SJSA1 (cell line): ENCODE results near the gene SHFL. TPM values are rescaled to one million over a fixed set of nuclear protein-coding genes. Genes with fewer than 3 reads are reported as not detected.

Source experiments
- DNase-seq, 2 experiments: peaks; one replicate each; pipeline ENCODE4 v3.0.0-alpha.2; 2015 to 2020; ENCODE audit warnings: low spot score in 2 of 2, low read depth in 1 of 2
- H3K27ac ChIP-seq: fragments of 250-450 bp; sonication (Bioruptor Pico); 2 replicates; pipeline ENCODE4 v1.5.1; 2020; ENCODE audit warnings: mild to moderate bottlenecking, moderate library complexity
- H3K27me3 ChIP-seq: fragments of 250-450 bp; sonication (Bioruptor Pico); replicated peaks from 2 replicates; pipeline ENCODE4 v1.5.1; 2020; ENCODE audit warnings: mild to moderate bottlenecking, moderate library complexity
- H3K36me3 ChIP-seq: fragments of 250-450 bp; sonication (Bioruptor Pico); 2 replicates; pipeline ENCODE4 v1.5.1; 2020; ENCODE audit warnings: mild to moderate bottlenecking
- H3K4me1 ChIP-seq: fragments of 250-450 bp; sonication (Bioruptor Pico); replicated peaks from 2 replicates; pipeline ENCODE4 v1.6.1; 2021; ENCODE audit warnings: mild to moderate bottlenecking
- H3K4me3 ChIP-seq: fragments of 250-450 bp; sonication (Bioruptor Pico); 2 replicates; pipeline ENCODE4 v1.5.1; 2020; ENCODE audit warnings: mild to moderate bottlenecking
- H3K9me3 ChIP-seq: fragments of 250-450 bp; sonication (Bioruptor Pico); replicated peaks from 2 replicates; pipeline ENCODE4 v1.5.1; 2020; ENCODE audit warnings: mild to moderate bottlenecking
- total RNA-seq: library from RNA; depleted of rRNA; stranded (reverse); fragments of >200 nt; shearing (Covaris generic); gene quantifications from 2 replicates; pipeline ENCODE4 v1.2.3, GENCODE V29; 2014

The SHFL gene
- total RNA-seq, 1 experiment from 2014 or later: 14.5 TPM

DNA sequence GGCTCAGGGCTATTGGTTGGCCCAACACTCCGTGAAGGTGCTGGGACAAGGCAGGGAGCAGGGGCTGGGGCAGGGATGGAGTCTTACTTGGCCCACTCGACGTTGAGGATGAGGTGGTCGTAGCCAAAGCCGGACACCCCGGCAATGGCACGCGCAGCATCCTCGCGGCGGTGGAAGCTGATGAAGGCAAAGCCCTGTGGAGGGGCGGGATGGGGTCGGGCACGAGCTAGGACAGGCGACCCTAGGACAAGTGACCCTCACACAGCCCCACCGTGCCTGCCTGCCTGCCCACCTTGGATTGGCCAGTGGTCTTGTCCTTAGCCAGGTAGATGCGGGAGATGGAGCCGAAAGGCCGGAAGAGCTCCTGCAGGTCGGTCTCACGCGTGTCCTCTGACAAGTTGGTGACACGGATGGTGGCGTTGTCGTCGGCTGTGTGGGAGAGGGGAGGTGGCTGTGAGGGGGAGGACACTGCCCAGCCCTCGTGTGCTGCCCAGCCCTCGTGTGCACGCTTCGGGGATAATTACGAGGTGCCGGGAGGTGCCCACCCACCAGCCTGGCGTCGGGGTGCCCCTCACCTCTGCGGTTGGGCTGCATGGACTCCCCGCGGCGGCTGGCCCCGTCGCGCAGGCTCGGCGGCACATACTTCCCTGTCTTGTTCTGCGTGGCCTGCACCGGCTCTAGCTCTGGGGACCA lies 29.4 kb downstream of the SHFL start:
- H3K4me3 ChIP-seq: no peak overlapping the region
- H3K36me3 ChIP-seq: peaks cover 85% of the 10 kb centered on the region
- H3K4me1 ChIP-seq: peaks cover 23% of the 10 kb centered on the region
- no peaks in the 10 kb centered on the region for H3K27me3 ChIP-seq
- no peak for DNase-seq
- H3K9me3 ChIP-seq: no peaks in the 10 kb centered on the region
- no peak overlapping the region for H3K27ac ChIP-seq

DNA sequence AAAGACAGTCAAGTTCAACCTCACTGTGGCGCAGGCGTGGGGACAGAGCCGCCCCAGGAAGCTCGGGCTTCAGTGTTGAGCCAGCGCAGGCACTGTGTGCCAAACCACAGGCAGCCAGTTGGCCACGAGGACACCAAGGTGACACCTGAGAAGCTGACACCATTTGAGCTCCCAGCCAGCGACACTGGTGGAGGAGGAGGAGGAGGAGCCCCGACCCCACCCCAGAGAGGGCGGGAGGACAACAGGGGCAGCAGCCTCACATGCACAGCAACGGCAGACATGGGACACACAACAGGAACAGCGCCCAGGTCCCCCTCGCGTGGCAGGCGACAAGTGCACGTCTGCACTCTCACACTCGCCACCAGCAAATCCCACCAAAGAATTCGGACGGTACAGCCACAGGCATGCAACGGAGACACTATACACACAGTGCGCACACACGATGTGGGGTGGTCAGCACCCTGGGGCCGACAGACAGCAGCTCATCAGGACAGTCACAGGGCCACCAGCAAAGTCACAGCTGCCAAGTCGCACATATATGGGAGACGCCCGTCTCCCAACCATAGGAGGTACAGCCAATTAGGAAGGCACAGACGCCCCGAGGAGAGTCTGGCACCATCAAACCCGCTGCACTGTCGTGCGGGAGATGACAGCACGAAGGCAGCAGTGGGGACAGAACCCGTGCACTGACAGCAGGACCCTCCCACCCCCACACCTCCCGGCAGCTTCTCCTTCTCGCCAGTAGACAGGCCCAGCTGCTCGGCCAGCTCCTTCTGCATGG lies 30.2 kb downstream of the SHFL start:
- H3K27ac ChIP-seq: no peak overlapping the region
- DNase-seq: no peak
- H3K9me3 ChIP-seq: no peaks in the 10 kb centered on the region
- H3K4me3 ChIP-seq: no peak overlapping the region
- peaks cover 28% of the 10 kb centered on the region for H3K4me1 ChIP-seq
- H3K36me3 ChIP-seq: peaks cover 78% of the 10 kb centered on the region
- no peaks in the 10 kb centered on the region for H3K27me3 ChIP-seq

DNA sequence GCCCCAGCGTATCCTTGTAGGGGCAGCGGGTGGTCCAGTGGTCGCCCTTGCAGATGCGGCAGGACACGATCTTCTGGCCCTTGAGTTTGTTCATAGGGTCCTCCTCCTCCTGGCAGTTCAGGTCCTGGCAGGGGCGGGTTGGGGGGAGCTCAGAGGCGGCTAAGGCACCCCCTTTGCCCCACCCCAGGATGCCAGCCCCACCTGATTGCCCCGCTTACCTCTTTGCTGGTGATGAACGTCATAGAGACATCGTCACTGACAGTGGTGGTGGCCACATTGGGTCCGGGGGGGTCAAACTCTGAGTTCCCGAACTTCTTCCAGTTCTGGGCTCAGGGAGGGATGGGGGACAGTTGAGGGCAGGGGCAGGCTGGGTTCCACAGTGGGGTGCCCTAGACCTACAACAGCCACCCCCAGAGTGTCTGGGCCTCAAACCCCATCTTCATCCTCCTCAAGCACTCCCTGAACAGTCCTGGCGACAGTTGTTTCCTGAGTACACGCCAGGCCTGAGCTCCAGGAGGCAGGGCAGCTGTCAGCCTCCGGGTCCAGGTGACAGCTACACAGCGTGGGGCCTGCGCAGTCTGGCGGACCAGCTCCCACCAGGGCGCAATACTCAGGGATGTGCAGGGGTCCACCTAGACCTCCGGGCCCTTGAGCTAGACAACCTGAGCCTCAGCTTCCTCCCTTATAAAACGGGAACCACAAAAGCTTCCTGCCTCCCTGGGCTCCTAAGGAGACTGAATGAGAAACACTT lies 30.9 kb downstream of the SHFL start:
- Histone ChIP-seq H3K4me3 (no peak overlapping the region), H3K4me1 (peaks cover 35% of the 10 kb centered on the region), H3K27ac (no peak overlapping the region), H3K27me3 (no peaks in the 10 kb centered on the region), H3K9me3 (no peaks in the 10 kb centered on the region), H3K36me3 (peaks cover 73% of the 10 kb centered on the region)
- DNase-seq: no peak

DNA sequence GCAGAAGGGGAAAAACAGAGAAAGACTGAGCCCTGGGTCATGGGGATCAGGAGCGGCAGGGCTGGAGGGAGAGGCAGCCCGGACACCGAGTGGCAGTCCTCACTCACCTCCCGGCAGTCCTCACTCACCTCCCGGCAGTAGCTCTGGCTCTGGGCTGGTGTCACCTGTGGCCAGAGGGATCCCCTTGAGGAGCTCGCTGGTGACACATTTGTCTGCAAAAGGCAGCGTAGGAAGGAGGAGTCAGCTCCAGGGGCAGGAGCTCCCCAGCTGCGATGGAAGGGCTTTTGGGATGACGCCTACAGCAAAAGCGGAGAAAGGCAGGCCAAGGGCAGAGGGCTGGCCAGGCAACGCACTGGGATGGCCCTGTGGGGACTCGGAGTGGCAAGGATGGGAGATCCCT lies 32.8 kb downstream of the SHFL start:
- Histone ChIP-seq H3K27ac (peak overlapping the region; percentile 10), H3K36me3 (peaks cover 57% of the 10 kb centered on the region)
- DNase-seq: peak in 1 of 2 experiments; percentile 48

DNA sequence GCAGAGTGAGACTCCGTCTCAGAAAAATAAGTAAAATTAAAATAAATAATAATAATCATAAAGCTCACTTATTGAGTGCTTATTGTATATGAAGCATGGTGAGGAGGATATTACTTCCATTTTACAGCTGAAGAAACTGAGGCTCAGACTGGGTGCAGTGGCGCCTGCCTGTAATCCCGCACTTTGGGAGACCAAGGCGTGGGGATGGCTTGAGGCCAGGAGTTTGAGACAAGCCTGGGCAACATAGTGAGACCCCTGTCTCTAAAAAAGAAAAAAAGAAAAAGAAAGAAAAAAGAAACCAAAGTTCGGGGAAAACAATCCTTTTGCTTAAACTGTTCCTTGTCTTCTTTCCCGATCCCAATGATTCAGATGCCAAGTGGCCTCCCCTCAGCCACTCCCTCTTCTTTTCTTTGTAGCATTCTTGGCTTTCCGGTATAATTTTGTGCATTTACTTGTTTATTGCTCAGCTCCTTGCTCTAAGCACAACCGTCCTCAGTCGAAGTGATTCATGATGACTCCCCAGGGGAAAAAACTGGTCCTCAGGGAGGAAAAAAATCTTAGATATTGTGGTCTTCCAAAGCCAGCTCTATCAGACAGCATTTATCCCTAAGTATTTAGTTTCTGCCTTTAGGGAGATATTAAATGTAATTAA lies 34.5 kb downstream of the SHFL start:
- peak overlapping the region; percentile 40; the same call in 1 of the 2 replicates for H3K27ac ChIP-seq
- peak overlapping the region; percentile 10 for H3K4me3 ChIP-seq
- peaks cover 55% of the 10 kb centered on the region for H3K36me3 ChIP-seq

More for the DNA sequence above, 32.8 kb downstream of the SHFL start:
- H3K4me1 ChIP-seq: peaks cover 31% of the 10 kb centered on the region
- H3K27me3 ChIP-seq: no peaks in the 10 kb centered on the region
- no peaks in the 10 kb centered on the region for H3K9me3 ChIP-seq
- peak overlapping the region; percentile 75 for H3K4me3 ChIP-seq

DNA sequence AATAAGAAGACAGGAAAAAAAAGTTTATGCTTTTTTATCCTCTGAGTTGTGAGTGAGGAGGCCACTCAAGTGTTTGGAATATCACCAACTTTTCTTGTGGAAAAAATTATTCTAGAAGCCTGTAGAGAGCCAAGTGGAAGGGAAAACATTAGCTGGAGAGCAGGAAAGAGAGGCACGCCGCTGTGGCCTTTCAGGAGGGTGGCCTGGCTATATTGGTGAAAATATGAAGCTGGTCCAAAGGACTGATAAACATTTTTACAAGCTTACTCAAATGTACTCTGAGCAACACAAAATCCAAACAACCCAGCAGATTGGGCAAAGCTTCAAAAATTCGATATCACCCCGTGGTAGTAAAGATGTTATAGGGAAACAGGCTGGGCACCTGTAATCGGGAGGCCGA lies 35.9 kb downstream of the SHFL start:
- Histone ChIP-seq H3K4me1 (peaks cover 31% of the 10 kb centered on the region), H3K36me3 (peaks cover 53% of the 10 kb centered on the region), H3K4me3 (no peak overlapping the region), H3K27ac (peak overlapping the region; percentile 31; the same call in 1 of the 2 replicates), H3K9me3 (no peaks in the 10 kb centered on the region), H3K27me3 (no peaks in the 10 kb centered on the region)
- DNase-seq: peak in 1 of 2 experiments; percentile 28

More for the DNA sequence above, 34.5 kb downstream of the SHFL start:
- peak; percentile 76 to 88 for DNase-seq
- Histone ChIP-seq H3K9me3 (no peaks in the 10 kb centered on the region), H3K27me3 (no peaks in the 10 kb centered on the region), H3K4me1 (peaks cover 31% of the 10 kb centered on the region)

DNA sequence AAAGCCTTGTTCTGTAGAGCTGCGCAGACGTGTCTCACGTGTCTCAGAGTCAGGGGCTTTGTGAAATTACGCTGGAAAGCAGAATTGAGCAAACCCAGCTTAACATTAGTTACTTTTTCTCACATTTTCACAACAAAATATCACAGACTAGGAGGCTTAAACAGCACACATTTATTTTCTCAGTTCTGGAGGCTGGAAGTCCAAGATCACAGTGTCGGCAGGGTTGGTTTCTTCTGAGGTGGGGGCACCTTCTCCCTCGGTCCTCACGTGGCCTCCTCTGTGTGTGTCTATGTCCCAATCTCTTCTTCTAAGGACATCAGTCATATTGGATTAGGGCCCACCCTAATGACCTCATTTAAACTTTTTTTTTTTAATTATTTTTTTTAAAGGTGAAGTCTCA lies 38.3 kb downstream of the SHFL start:
- Histone ChIP-seq H3K27me3 (no peaks in the 10 kb centered on the region), H3K27ac (no peak overlapping the region), H3K36me3 (peaks cover 51% of the 10 kb centered on the region), H3K4me1 (peaks cover 22% of the 10 kb centered on the region), H3K4me3 (no peak overlapping the region), H3K9me3 (no peaks in the 10 kb centered on the region)
- no peak for DNase-seq

DNA sequence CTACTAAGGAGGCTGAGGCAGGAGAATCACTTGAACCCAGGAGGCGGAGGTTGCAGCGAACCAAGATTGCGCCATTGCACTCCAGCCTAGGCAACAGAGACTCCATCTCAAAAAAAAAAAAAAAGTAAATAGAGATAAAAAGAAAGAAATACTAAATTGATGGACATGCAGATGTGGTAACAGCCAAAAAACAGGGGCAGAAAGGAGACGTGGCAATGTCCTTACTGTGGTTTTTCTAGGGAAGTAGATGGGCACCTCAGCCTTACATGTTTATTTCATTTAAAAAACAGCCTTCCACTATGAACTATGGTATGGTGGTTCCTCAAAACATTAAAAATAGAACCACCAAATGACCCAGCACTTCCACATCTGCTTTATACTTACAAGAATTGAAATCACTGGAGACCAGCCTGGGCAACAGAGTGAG lies 40.1 kb downstream of the SHFL start:
- Histone ChIP-seq H3K36me3 (peaks cover 66% of the 10 kb centered on the region), H3K27ac (no peak overlapping the region)

DNA sequence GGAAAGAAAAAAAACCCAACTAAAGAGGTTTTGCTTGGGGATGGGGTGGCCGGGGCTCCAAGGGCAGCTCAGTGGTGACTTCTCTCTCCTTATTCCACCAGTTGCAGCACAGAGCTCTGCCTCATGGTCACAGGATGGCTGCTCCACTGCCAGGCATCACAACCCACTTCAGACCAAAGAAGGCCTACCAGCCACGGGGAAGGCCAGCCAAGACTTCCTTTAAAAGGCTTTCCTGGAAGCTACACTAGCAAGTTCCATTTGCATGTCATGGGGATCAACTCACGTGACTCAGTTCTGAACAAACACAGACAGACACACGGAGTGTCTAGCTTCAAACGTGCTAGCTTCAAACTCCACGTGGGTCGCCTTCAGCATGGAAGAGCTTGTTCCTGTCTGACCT lies 46.8 kb downstream of the SHFL start:
- H3K36me3 ChIP-seq: peaks cover 96% of the 10 kb centered on the region

More for the DNA sequence above, 40.1 kb downstream of the SHFL start:
- peaks cover 15% of the 10 kb centered on the region for H3K4me1 ChIP-seq
- no peak for DNase-seq
- H3K27me3 ChIP-seq: no peaks in the 10 kb centered on the region
- no peak overlapping the region for H3K4me3 ChIP-seq
- H3K9me3 ChIP-seq: no peaks in the 10 kb centered on the region

DNA sequence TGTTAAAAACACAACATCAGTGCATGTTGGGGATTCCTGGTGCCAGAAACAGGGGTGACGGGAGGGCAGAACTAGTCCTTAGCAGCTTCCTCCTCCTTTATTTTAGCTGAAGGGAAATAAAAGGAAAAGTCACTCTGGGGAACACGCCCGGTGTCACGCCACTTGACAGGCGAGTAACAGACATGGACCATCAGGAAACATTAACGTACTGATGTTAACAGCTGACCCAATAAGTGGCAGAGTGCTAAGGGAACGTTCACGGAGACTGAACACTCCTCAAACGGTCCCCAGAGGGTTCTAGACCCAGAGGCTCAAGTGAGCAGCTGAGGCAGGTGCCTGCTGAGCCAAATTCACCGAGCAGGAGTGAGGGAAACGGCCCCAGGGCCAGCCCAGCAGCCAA lies 47.5 kb downstream of the SHFL start:
- Histone ChIP-seq H3K36me3 (peaks cover 96% of the 10 kb centered on the region), H3K4me1 (peaks cover 29% of the 10 kb centered on the region), H3K27me3 (no peaks in the 10 kb centered on the region), H3K27ac (no peak overlapping the region), H3K9me3 (no peaks in the 10 kb centered on the region), H3K4me3 (no peak overlapping the region)
- DNase-seq: no peak

More for the DNA sequence above, 46.8 kb downstream of the SHFL start:
- no peak for DNase-seq
- Histone ChIP-seq H3K9me3 (no peaks in the 10 kb centered on the region), H3K27ac (no peak overlapping the region), H3K4me3 (no peak overlapping the region), H3K27me3 (no peaks in the 10 kb centered on the region), H3K4me1 (peaks cover 29% of the 10 kb centered on the region)

DNA sequence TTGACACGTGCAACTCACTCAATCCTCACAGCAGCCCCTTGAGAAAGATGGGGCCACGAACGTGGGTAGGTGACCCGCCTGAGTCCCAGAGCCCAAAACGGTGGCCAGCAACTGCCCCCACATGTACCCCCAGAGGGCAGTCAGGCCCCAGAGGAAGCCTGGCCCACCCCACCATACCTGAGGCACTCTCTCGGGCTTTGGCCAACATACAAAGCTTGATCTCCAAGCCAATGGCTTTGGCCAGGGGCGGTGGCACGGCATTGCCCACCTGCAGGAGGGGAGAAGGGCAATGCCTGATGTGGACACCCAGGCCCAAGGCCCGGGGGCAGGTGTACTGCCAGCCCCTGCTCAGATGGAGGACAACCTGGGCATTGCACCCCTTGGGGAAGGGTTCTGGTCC lies 47.9 kb downstream of the SHFL start:
- Histone ChIP-seq H3K9me3 (no peaks in the 10 kb centered on the region), H3K27ac (no peak overlapping the region), H3K4me3 (no peak overlapping the region), H3K4me1 (peaks cover 29% of the 10 kb centered on the region), H3K36me3 (peaks cover 96% of the 10 kb centered on the region), H3K27me3 (no peaks in the 10 kb centered on the region)
- DNase-seq: no peak

DNA sequence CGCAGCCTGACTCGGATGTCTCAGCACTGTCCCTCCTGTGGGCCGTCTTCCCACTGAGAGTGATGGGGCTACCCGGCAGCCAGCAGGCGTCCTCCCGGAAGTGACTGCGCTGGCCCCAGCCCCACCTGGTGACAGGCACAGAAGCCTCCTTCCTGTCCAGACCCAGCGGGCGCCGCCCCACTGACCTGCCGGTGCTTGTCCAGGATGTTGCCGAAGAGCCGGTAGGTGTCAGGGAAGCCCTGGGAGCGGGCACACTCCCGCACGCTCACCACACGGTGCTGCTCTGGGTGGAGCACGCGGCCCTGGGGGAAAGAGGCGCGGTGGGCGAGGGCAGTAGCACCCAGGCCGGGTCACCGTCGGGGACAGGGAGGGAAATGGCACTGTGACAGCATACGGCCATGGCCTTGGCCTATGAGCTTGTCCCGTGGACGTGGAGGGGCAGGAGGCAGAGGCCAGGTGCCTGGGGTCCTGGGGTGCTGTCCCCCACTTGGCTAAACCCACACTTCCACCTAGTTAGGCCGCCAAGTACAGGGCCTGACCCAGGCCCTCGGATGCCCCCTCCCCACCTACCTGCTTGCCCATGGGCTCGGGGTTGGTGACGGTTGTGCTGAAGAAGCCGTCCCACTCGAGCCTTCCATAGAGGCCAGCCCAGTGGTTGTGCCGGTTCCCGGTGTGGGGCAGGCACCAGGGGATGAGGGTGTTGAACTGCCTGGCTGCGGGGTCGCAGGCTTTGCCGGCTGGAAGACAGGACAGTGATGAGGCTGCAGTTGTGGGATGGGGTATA lies 49.6 kb downstream of the SHFL start:
- H3K27me3 ChIP-seq: no peaks in the 10 kb centered on the region
- no peak overlapping the region for H3K27ac ChIP-seq
- H3K36me3 ChIP-seq: peaks cover 97% of the 10 kb centered on the region
- peaks cover 29% of the 10 kb centered on the region for H3K4me1 ChIP-seq
- no peak for DNase-seq
- H3K4me3 ChIP-seq: no peak overlapping the region
- H3K9me3 ChIP-seq: no peaks in the 10 kb centered on the region

DNA sequence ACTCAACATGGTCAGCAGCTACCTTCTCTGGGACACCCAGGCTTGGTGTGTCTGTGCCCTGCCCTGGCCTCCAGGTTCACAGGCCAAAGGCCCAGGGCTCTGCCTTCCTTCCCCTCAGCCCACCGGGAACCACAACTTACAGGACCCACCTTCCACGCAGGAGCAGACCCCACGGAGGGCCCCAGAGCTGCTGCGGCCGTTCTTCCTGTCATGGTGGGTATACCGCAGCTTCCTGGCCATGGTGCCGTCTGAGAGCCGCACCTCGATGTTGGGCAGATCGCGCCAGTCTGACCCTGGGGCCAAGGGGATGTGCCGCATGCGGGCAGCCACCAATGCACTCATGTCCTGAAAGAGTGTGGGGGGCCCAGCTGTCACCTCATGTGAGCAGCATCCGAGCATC lies 50.8 kb downstream of the SHFL start:
- H3K9me3 ChIP-seq: no peaks in the 10 kb centered on the region
- no peaks in the 10 kb centered on the region for H3K27me3 ChIP-seq
- H3K4me3 ChIP-seq: no peak overlapping the region
- no peak overlapping the region for H3K27ac ChIP-seq
- H3K36me3 ChIP-seq: peaks cover 99% of the 10 kb centered on the region
- DNase-seq: no peak
- H3K4me1 ChIP-seq: peaks cover 18% of the 10 kb centered on the region
